H1 (cell line): ENCODE measurements around the gene ZNF483. TPM values are rescaled to one million over a fixed set of nuclear protein-coding genes. Genes with fewer than 3 reads are reported as not detected.
A peak's percentile ranks its signal among the peaks of the same experiment; 100 is the strongest.

Experiments
- CTCF ChIA-PET: fragments of 300-600 bp; sonication (Branson Sonifier 250); formaldehyde crosslinking; loops from one replicate; lab custom pipeline; 2021; ENCODE audit not compliant: partially characterized antibody; lab: Charles Lee
- POLR2A ChIA-PET: fragments of 300-600 bp; sonication (Branson Sonifier 250); formaldehyde crosslinking; loops from one replicate; lab custom pipeline; 2021; ENCODE audit warnings: inconsistent platforms; ENCODE audit not compliant: partially characterized antibody; lab: Charles Lee
- DNase-seq, 2 experiments: peaks; one replicate each; pipeline versions ENCODE4 v3.0.0 to v3.0.0-alpha.2; 2010 to 2022; ENCODE audit warnings: low spot score in 2 of 2, low read depth in 1 of 2, mixed read lengths in 1 of 2
- FAIRE-seq: peaks from 2 replicates; lab custom pipeline; 2011; peaks lifted over from hg19 to GRCh38; lab: Jason Lieb, UNC
- H2AFZ ChIP-seq: 2 replicates; pipeline ENCODE4 v1.8.1; 2012; ENCODE audit warnings: low read length, inconsistent platforms
- H2AK5ac ChIP-seq: 2 replicates; pipeline ENCODE4 v1.6.1; 2013; ENCODE audit warnings: low read depth, low read length
- H2BK120ac ChIP-seq: replicated peaks from 2 replicates; pipeline ENCODE3; 2013; ENCODE audit warnings: low read depth, low read length, inconsistent platforms
- H2BK12ac ChIP-seq: 2 replicates; pipeline ENCODE4 v1.6.1; 2013; ENCODE audit warnings: low read depth, low read length
- H2BK15ac ChIP-seq: 2 replicates; pipeline ENCODE4 v1.6.1; 2013; ENCODE audit warnings: low read length
- H2BK20ac ChIP-seq: 2 replicates; pipeline ENCODE4 v1.6.1; 2013; ENCODE audit warnings: low read length
- H2BK5ac ChIP-seq: 2 replicates; pipeline ENCODE4 v1.6.1; 2013; ENCODE audit warnings: low read depth, low read length
- H3K14ac ChIP-seq: 2 replicates; pipeline ENCODE4 v1.6.1; 2013; ENCODE audit warnings: inconsistent platforms; ENCODE audit not compliant: insufficient read length
- H3K18ac ChIP-seq: 2 replicates; pipeline ENCODE4 v1.6.1; 2013; ENCODE audit warnings: low read length; ENCODE audit errors: extremely low read depth
- H3K23ac ChIP-seq: 2 replicates; pipeline ENCODE4 v1.6.1; 2013; ENCODE audit warnings: inconsistent platforms; ENCODE audit not compliant: insufficient read length
- H3K23me2 ChIP-seq: 2 replicates; pipeline ENCODE4 v1.6.1; 2013; ENCODE audit warnings: low read depth, low read length
- H3K27ac ChIP-seq: 2 replicates; pipeline ENCODE4 v1.6.1; 2011; ENCODE audit warnings: low read depth, low read length, inconsistent platforms
- H3K27me3 ChIP-seq, 4 experiments: replicated peaks in 1 of 4; 1 replicate in 1 of 4; 2 replicates in 3 of 4; pipeline versions ENCODE4 v1.6.1 to v1.8.1; 2011 to 2013; ENCODE audit warnings: low read length in 3 of 4, mild to moderate bottlenecking in 3 of 4, inconsistent platforms in 2 of 4, mixed read lengths in 2 of 4, moderate library complexity in 1 of 4; ENCODE audit not compliant: control insufficient read depth in 3 of 4, insufficient read depth in 3 of 4; ENCODE audit errors: extremely low read depth in 1 of 4
- H3K36me3 ChIP-seq, 4 experiments: 2 replicates each; pipeline versions ENCODE4 v1.6.1 to v1.8.1; 2011 to 2013; ENCODE audit warnings: mild to moderate bottlenecking in 4 of 4, low read length in 3 of 4, moderate library complexity in 2 of 4, control low read depth in 1 of 4, inconsistent platforms in 1 of 4; ENCODE audit not compliant: insufficient read depth in 4 of 4, control insufficient read depth in 2 of 4
- H3K4ac ChIP-seq: replicated peaks from 2 replicates; pipeline ENCODE3; 2013; ENCODE audit warnings: low read length, low read depth, mixed read lengths, inconsistent platforms; ENCODE audit not compliant: insufficient read length
- H3K4me1 ChIP-seq, 4 experiments: replicated peaks in 1 of 4; 1 replicate in 1 of 4; 2 replicates in 3 of 4; pipeline versions ENCODE4 v1.6.1 to v1.8.1; 2011 to 2013; ENCODE audit warnings: low read length in 3 of 4, inconsistent platforms in 2 of 4, mixed read lengths in 1 of 4; ENCODE audit not compliant: insufficient read depth in 4 of 4, control insufficient read depth in 3 of 4
- H3K4me2 ChIP-seq, 2 experiments: 2 replicates each; pipeline versions ENCODE4 v1.6.1 to v1.8.1; 2011 to 2013; ENCODE audit warnings: low read depth in 2 of 2, low read length in 2 of 2, control low read depth in 1 of 2, inconsistent platforms in 1 of 2, mild to moderate bottlenecking in 1 of 2; ENCODE audit not compliant: insufficient read depth in 1 of 2
- H3K4me3 ChIP-seq, 4 experiments: fragments of 200-600, 300-600 bp in 1 of 4; sonication (generic), shearing (Covaris generic), sonication (Bioruptor Twin) in 1 of 4; 2 replicates each; pipeline versions ENCODE4 v1.5.1 to v1.8.1; 2011 to 2016; ENCODE audit warnings: low read length in 4 of 4, low read depth in 3 of 4, control low read depth in 2 of 4, inconsistent platforms in 2 of 4, mild to moderate bottlenecking in 2 of 4, mixed read lengths in 1 of 4, moderate library complexity in 1 of 4; ENCODE audit not compliant: insufficient read depth in 2 of 4; ENCODE audit errors: extremely low read depth in 1 of 4
- H3K56ac ChIP-seq: replicated peaks from 2 replicates; pipeline ENCODE3; 2013; ENCODE audit warnings: low read depth, mild to moderate bottlenecking, mixed read lengths, low read length, inconsistent platforms; ENCODE audit not compliant: insufficient read length
- H3K79me1 ChIP-seq: 2 replicates; pipeline ENCODE4 v1.6.1; 2013; ENCODE audit warnings: low read depth, low read length, control low read depth
- H3K79me2 ChIP-seq, 2 experiments: 2 replicates each; pipeline versions ENCODE4 v1.6.1 to v1.8.1; 2012 to 2013; ENCODE audit warnings: low read length in 2 of 2, mild to moderate bottlenecking in 2 of 2, inconsistent platforms in 1 of 2; ENCODE audit not compliant: insufficient read depth in 2 of 2, control insufficient read depth in 1 of 2
- H3K9ac ChIP-seq, 4 experiments: replicated peaks in 1 of 4; 1 replicate in 1 of 4; 2 replicates in 3 of 4; pipeline versions ENCODE4 v1.6.1 to v1.8.1; 2011 to 2013; ENCODE audit warnings: low read depth in 3 of 4, low read length in 3 of 4, control low read depth in 2 of 4, mild to moderate bottlenecking in 2 of 4, moderate library complexity in 2 of 4, inconsistent platforms in 1 of 4; ENCODE audit errors: extremely low read depth in 1 of 4
- H3K9me3 ChIP-seq, 2 experiments: 2 replicates each; pipeline versions ENCODE4 v1.6.1 to v1.8.1; 2012 to 2013; ENCODE audit warnings: mild to moderate bottlenecking in 2 of 2, moderate library complexity in 2 of 2, control low read depth in 1 of 2, inconsistent platforms in 1 of 2, low read depth in 1 of 2, low read length in 1 of 2, mixed read lengths in 1 of 2; ENCODE audit not compliant: insufficient read depth in 2 of 2
- H4K20me1 ChIP-seq, 2 experiments: replicated peaks in 1 of 2; 2 replicates each; pipeline versions ENCODE3 to v1.8.1; 2011 to 2013; ENCODE audit warnings: inconsistent platforms in 2 of 2, low read length in 2 of 2, mild to moderate bottlenecking in 1 of 2; ENCODE audit not compliant: insufficient read depth in 2 of 2, control insufficient read depth in 1 of 2
- H4K5ac ChIP-seq: 2 replicates; pipeline ENCODE4 v1.6.1; 2013; ENCODE audit warnings: low read length, low read depth, mixed read lengths, inconsistent platforms; ENCODE audit not compliant: insufficient read length
- H4K8ac ChIP-seq: 2 replicates; pipeline ENCODE4 v1.8.0; 2013; ENCODE audit warnings: mild to moderate bottlenecking, moderate library complexity, low read length, inconsistent platforms; ENCODE audit not compliant: insufficient read depth; ENCODE audit errors: extremely low read depth
- H4K91ac ChIP-seq: replicated peaks from 2 replicates; pipeline ENCODE3; 2013; ENCODE audit warnings: low read length, mixed read lengths, inconsistent platforms; ENCODE audit not compliant: insufficient read length
- BRCA1 ChIP-seq: IDR thresholded peaks from 2 replicates; pipeline ENCODE4 v1.6.1; 2012; ENCODE audit warnings: low read depth, low read length, improper control_type of control experiment
- EZH2 ChIP-seq: fragments of 200-600 bp; sonication (generic); IDR thresholded peaks from 2 replicates; pipeline ENCODE4 v1.7.1; 2012; ENCODE audit warnings: low read depth, mild to moderate bottlenecking, moderate library complexity, low read length, inconsistent platforms; ENCODE audit not compliant: severe bottlenecking
- GABPA ChIP-seq: IDR thresholded peaks from 2 replicates; pipeline ENCODE4 v1.6.1; 2011; ENCODE audit warnings: mild to moderate bottlenecking, low read length, moderate library complexity, borderline replicate concordance; ENCODE audit not compliant: insufficient read depth
- HDAC2 ChIP-seq, 2 experiments: fragments of 300-600 bp in 1 of 2; sonication (generic) in 1 of 2; IDR thresholded peaks; 2 replicates each; pipeline ENCODE4 v1.6.1; 2011 to 2012; ENCODE audit warnings: low read depth in 2 of 2, low read length in 2 of 2, mild to moderate bottlenecking in 2 of 2, moderate library complexity in 2 of 2, borderline replicate concordance in 1 of 2, inconsistent platforms in 1 of 2
- KDM1A ChIP-seq: fragments of 200-600, 300-600 bp; sonication (generic); IDR thresholded peaks from 2 replicates; pipeline ENCODE4 v1.7.1; 2016; ENCODE audit warnings: mild to moderate bottlenecking, low read length, borderline replicate concordance
- POU5F1 ChIP-seq: IDR thresholded peaks from 2 replicates; pipeline ENCODE4 v1.6.1; 2011; ENCODE audit warnings: low read depth, mild to moderate bottlenecking, low read length, moderate library complexity
- SRF ChIP-seq: IDR thresholded peaks from 2 replicates; pipeline ENCODE4 v1.6.1; 2011; ENCODE audit warnings: mild to moderate bottlenecking, low read depth, low read length, moderate library complexity
- TAF1 ChIP-seq: IDR thresholded peaks from 2 replicates; pipeline ENCODE4 v1.6.1; 2011; ENCODE audit warnings: mild to moderate bottlenecking, low read depth, low read length
- YY1 ChIP-seq: IDR thresholded peaks from 2 replicates; pipeline ENCODE4 v1.6.1; 2011; ENCODE audit warnings: low read depth, mild to moderate bottlenecking, low read length
- ZNF274 ChIP-seq: IDR thresholded peaks from 2 replicates; pipeline ENCODE4 v1.7.0; 2012; ENCODE audit warnings: low read length, borderline replicate concordance; ENCODE audit errors: extremely low read depth
- WGBS, 2 experiments: shearing (Covaris generic) in 1 of 2; methylation state at CpG; one replicate each; pipeline versions ENCODE4 v1.1.6 to v1.1.7; 2013 to 2015; ENCODE audit warnings: low lambda C conversion rate in 2 of 2, mixed read lengths in 2 of 2, inconsistent platforms in 1 of 2, low coverage in 1 of 2, missing lambda C conversion rate in 1 of 2; ENCODE audit not compliant: insufficient replicate concordance in 2 of 2, insufficient coverage in 1 of 2, insufficient read length in 1 of 2; ENCODE audit errors: extremely low coverage in 1 of 2, missing lambda C conversion rate in 1 of 2; 5-methylcytosine and 5-hydroxymethylcytosine counted together
- polyA plus RNA-seq, 7 experiments: library from polyadenylated mRNA; depleted of rRNA in 3 of 7; stranded (reverse) in 5 of 7; unstranded in 2 of 7; fragments of >200 nt in 5 of 7; fragments of 200-250 nt in 2 of 7; gene quantifications; 1 replicate in 5 of 7; 2 replicates in 1 of 7; 4 replicates in 1 of 7; pipeline versions ENCODE4 v1.2.1 to v1.2.3, GENCODE V29; 2011 to 2013; ENCODE audit warnings: missing spikeins in 2 of 7, mixed read lengths in 2 of 7
- total RNA-seq: library from RNA; stranded (reverse); fragmentation: NEBNext Ultra II Directional; extraction: Animal tissue kit (Norgen Biotek cat#: 25700); gene quantifications from 2 replicates; pipeline ENCODE4 v1.2.1, GENCODE V29; 2021
- TF ChIP-seq, protein P1 (sequence below): IDR thresholded peaks from 2 replicates; pipeline ENCODE4 v1.6.1; 2012; ENCODE audit warnings: inconsistent platforms

The ZNF483 gene
- total and polyA plus RNA-seq, 2 of the 8 experiments (the other 6 are each of a cell fraction or from before 2014, with no cell fraction given) = 4.8 to 83.8 TPM

- 1% methylated on average over 49 of the region's 101 CpGs; no CpG with 5 or more reads in 1 of the 2 experiments for WGBS, 2 experiments
- peak within 1 kb of the TSS; percentile 82 for H4K5ac ChIP-seq
- ChIA-PET POLR2A (interaction anchor here (0.6 to 5.0 kb wide), 15 partner anchors 14 to 133 kb away, joined by 3 to 64 read pairs (median 3); partner anchors contain the start of genes PTGR1 and ZNF483), CTCF (interaction anchor here (1.0 kb wide), 1 partner anchor 32 kb away, joined by 3 read pairs; no protein-coding TSS in a partner anchor)
- H2AFZ ChIP-seq = peak within 1 kb of the TSS; percentile 85
- H3K36me3 ChIP-seq = no peaks in the 10 kb centered on the region
- peak within 1 kb of the TSS; percentile 59 for H3K56ac ChIP-seq
- peaks cover 0 to 4% (median 4%) of the 10 kb centered on the region in 4 experiments; a peak in 4 of 7 replicates for H3K4me1 ChIP-seq
- peak within 1 kb of the TSS; percentile 44 for H3K4ac ChIP-seq
- peak within 1 kb of the TSS; percentile 95 for H4K8ac ChIP-seq
- H3K79me2 ChIP-seq = peaks cover 15 to 43% of the 10 kb centered on the region in 2 experiments
- 0 out of 2 replicates have a peak within 1 kb of the TSS, but pooled peaks have one; percentile 29 for H2BK5ac ChIP-seq
- H3K23me2 ChIP-seq = peaks cover 2% of the 10 kb centered on the region; the same call in 1 of the 2 replicates
- H3K79me1 ChIP-seq = no peaks in the 10 kb centered on the region
- no peaks in the 10 kb centered on the region for H3K9me3 ChIP-seq
- no peak within 1 kb of the TSS for H3K14ac ChIP-seq
- peak within 1 kb of the TSS; percentile 82; the same call in 1 of the 2 replicates for H3K27ac ChIP-seq
- no peak within 1 kb of the TSS for H2BK15ac ChIP-seq
- H3K9ac ChIP-seq = peak within 1 kb of the TSS; percentile 59 to 99 (median 64)
- H3K27me3 ChIP-seq = no peaks in the 10 kb centered on the region
- H4K91ac ChIP-seq = peak within 1 kb of the TSS; percentile 73
- no peak within 1 kb of the TSS for H2BK20ac ChIP-seq
- H4K20me1 ChIP-seq = peaks cover 0 to 1% of the 10 kb centered on the region in 2 experiments
- no peak within 1 kb of the TSS for H3K18ac ChIP-seq
- H3K4me3 ChIP-seq = peak within 1 kb of the TSS; percentile 67 to 91 (median 80)
- no peak within 1 kb of the TSS for H2BK12ac ChIP-seq
- peak within 1 kb of the TSS; percentile 72 for H2BK120ac ChIP-seq
- FAIRE-seq (no peak), DNase-seq (peak in 1 of 2 experiments; percentile 80)
- peak within 1 kb of the TSS; percentile 67 to 83 for H3K4me2 ChIP-seq
- no peak within 1 kb of the TSS for H2AK5ac ChIP-seq
- no peak within 1 kb of the TSS for H3K23ac ChIP-seq
- TF ChIP-seq, protein P1, sequence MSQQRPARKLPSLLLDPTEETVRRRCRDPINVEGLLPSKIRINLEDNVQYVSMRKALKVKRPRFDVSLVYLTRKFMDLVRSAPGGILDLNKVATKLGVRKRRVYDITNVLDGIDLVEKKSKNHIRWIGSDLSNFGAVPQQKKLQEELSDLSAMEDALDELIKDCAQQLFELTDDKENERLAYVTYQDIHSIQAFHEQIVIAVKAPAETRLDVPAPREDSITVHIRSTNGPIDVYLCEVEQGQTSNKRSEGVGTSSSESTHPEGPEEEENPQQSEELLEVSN = no peak
- TF ChIP-seq HDAC2 (IDR thresholded peaks at IDR 0.05; ENCODE audit: borderline replicate concordance in 1 of 2, low read depth in 2 of 2, low read length in 2 of 2) (peak; percentile 4 to 58; a peak in 1 of 4 replicates), ZNF274 (no peak), KDM1A (no peak), EZH2 (no peak), GABPA (no peak; the same call in 1 of the 2 replicates), TAF1 (peak; percentile 71), YY1 (no peak), SRF (no peak), POU5F1 (no peak), BRCA1 (no peak)
Observed at GRCh38 chr9:111483858-111484571, 41.0 kb upstream of the ZNF483 start, which contains the start of gene ECPAS. Gene ECPAS (minus strand): TSS chr9:111484383. CDS start chr9:111472918, 11,465 bp downstream.
